AG04450 (cell line): ENCODE data around the gene PCYT1A. TPM values are rescaled to one million over a fixed set of nuclear protein-coding genes. Genes with fewer than 3 reads are reported as not detected.

Experiments used
- CTCF ChIA-PET: fragments of 300-600, 350-600 bp; formaldehyde crosslinking; extraction: SDS; loops from one replicate; lab custom pipeline; 2022; ENCODE audit warnings: antibody characterized with exemption, inconsistent platforms; lab: Charles Lee
- POLR2A ChIA-PET: fragments of 350-600 bp; formaldehyde crosslinking; extraction: SDS; loops from one replicate; lab custom pipeline; 2021; ENCODE audit warnings: antibody characterized with exemption, inconsistent platforms; lab: Yijun Ruan, JAX
- DNase-seq: peaks from one replicate; pipeline ENCODE4 v3.0.0-alpha.2; 2011; ENCODE audit warnings: low read depth, low spot score
- H3K27ac ChIP-seq: one replicate; pipeline ENCODE4 v1.5.1; 2012; ENCODE audit warnings: low read depth, low read length, control low read depth
- H3K27me3 ChIP-seq: one replicate; pipeline ENCODE4 v1.6.0; 2012; ENCODE audit warnings: low read length; ENCODE audit not compliant: control insufficient read depth, insufficient read depth
- H3K4me3 ChIP-seq: 2 replicates; pipeline ENCODE4 v1.5.1; 2011; ENCODE audit warnings: mild to moderate bottlenecking, low read depth, low read length, control low read depth
- H3K9me3 ChIP-seq: 2 replicates; pipeline ENCODE4 v1.5.1; 2012; ENCODE audit warnings: low read length; ENCODE audit not compliant: control insufficient read depth, insufficient read depth
- CTCF ChIP-seq: IDR thresholded peaks from 2 replicates; pipeline ENCODE4 v1.5.1; 2011; ENCODE audit warnings: low read depth, low read length, control low read depth, inconsistent platforms
- polyA plus RNA-seq: library from polyadenylated mRNA; depleted of rRNA; stranded (reverse); fragments of >200 nt; gene quantifications from 2 replicates; pipeline ENCODE4 v1.2.3, GENCODE V29; 2011

Gene PCYT1A
- polyA plus RNA-seq, 1 experiment: 71.4 TPM

GRCh38 chr3:196218155-196218712 lies 69.3 kb downstream of the PCYT1A start:
- no peak for TF ChIP-seq CTCF
- no peak for DNase-seq
- CTCF ChIA-PET: interaction anchor here (1.6 kb wide), 1 partner anchor 36 kb away, joined by 3 read pairs; no protein-coding TSS in a partner anchor
- Histone ChIP-seq H3K4me3 (no peak overlapping the region), H3K27ac (no peak overlapping the region), H3K9me3 (no peaks in the 10 kb centered on the region; the same call in 1 of the 2 replicates), H3K27me3 (peaks cover 19% of the 10 kb centered on the region)
- POLR2A ChIA-PET: no interaction called here

GRCh38 chr3:196217307-196218154 lies 70.0 kb downstream of the PCYT1A start:
- ChIA-PET CTCF (no interaction called here), POLR2A (no interaction called here)
- H3K27me3 ChIP-seq: peaks cover 15% of the 10 kb centered on the region
- H3K27ac ChIP-seq: no peak overlapping the region
- no peaks in the 10 kb centered on the region; the same call in 1 of the 2 replicates for H3K9me3 ChIP-seq
- no peak for DNase-seq
- H3K4me3 ChIP-seq: no peak overlapping the region
- no peak for TF ChIP-seq CTCF

GRCh38 chr3:196216681-196217211 lies 70.8 kb downstream of the PCYT1A start:
- ChIA-PET POLR2A (no interaction called here), CTCF (no interaction called here)
- no peaks in the 10 kb centered on the region; the same call in 1 of the 2 replicates for H3K9me3 ChIP-seq

GRCh38 chr3:196216089-196216564 lies 71.4 kb downstream of the PCYT1A start, which contains the start of gene SLC51A:
SLC51A (plus strand) TSS chr3:196216534; CDS start chr3:196216713, 179 bp downstream.
- Histone ChIP-seq H3K27me3 (peaks cover 15% of the 10 kb centered on the region), H3K9me3 (no peaks in the 10 kb centered on the region; the same call in 1 of the 2 replicates), H3K4me3 (no peak within 1 kb of the TSS), H3K27ac (no peak within 1 kb of the TSS)
- TF ChIP-seq CTCF: no peak
- ChIA-PET CTCF (no interaction called here), POLR2A (no interaction called here)
- DNase-seq: no peak

More at GRCh38 chr3:196216681-196217211, 70.8 kb downstream of the PCYT1A start:
- Histone ChIP-seq H3K27ac (no peak overlapping the region), H3K4me3 (no peak overlapping the region), H3K27me3 (peaks cover 15% of the 10 kb centered on the region)
- DNase-seq: no peak
- TF ChIP-seq CTCF: no peak
